GM12874 (cell line): ENCODE results near the gene FLVCR2.

Source experiments
- TF ChIP-seq, protein P1 (sequence below): IDR thresholded peaks from 2 replicates; pipeline ENCODE4 v1.5.1; 2011; ENCODE audit warnings: low read depth, mild to moderate bottlenecking, control low read depth, low read length, moderate library complexity; ENCODE audit not compliant: insufficient read depth

Gene FLVCR2

DNA sequence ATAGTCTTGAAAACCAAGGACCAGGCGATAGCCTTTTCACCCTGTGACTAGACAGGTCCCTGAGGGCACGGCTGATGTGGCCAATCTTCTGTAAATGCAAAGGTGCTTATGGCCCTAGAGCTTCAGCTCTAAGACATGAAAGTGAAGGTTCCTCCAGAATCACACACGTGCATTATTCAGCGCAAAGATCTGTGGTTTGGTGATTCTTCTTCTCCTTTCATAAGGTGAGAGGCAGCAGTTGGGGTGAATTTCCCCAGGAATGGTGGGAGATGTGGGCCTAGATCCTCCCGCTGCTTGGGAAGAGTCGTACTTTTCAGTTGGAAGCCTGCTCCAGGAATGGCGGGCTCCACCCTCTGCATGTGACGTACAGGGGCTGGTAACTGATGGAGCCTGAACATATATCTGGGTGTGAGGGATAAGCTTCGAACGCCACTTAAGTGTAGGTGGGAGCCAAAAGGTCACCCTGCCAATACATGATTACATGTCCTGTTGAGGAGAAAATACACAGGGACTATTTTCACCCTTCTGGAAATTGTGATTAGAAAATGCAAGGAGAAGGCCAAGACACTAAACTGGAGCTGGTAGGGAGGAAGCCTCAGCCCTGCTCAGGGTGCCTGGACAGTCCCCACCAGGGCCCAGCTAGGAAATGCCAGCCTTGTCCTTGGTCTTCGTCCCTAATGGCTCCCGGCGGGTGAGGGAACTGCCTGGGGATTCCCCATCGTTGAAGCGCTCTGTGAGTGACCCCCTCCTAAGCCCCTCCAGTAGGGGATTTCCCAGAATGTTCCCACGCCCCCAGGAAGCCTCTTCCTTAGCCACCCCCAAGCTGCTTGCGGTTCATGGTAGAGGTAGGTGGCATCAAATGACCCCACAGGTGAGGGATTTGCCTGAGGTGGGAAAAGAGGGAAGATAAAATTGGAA, 38.6 kb upstream of the FLVCR2 start:
- TF ChIP-seq, protein P1, sequence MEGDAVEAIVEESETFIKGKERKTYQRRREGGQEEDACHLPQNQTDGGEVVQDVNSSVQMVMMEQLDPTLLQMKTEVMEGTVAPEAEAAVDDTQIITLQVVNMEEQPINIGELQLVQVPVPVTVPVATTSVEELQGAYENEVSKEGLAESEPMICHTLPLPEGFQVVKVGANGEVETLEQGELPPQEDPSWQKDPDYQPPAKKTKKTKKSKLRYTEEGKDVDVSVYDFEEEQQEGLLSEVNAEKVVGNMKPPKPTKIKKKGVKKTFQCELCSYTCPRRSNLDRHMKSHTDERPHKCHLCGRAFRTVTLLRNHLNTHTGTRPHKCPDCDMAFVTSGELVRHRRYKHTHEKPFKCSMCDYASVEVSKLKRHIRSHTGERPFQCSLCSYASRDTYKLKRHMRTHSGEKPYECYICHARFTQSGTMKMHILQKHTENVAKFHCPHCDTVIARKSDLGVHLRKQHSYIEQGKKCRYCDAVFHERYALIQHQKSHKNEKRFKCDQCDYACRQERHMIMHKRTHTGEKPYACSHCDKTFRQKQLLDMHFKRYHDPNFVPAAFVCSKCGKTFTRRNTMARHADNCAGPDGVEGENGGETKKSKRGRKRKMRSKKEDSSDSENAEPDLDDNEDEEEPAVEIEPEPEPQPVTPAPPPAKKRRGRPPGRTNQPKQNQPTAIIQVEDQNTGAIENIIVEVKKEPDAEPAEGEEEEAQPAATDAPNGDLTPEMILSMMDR: no peak

DNA sequence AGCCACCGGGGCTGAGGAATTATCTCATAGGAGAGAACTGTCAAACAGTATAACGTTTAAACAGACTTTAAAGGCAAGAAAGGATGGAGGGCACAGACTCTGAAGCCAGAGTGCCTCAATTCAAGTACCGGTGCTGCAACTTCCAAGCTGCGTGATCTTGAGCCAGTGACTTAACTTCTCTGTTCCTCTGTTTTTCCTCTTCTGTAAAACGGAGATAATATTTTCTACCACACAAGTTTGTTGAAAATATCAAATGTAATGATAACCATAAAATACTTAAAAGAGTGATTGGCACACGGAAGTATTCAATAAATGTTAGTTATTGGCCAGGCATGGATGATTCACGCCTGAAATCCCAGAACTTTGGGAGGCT, 38.0 kb upstream of the FLVCR2 start:
- TF ChIP-seq, protein P1: no peak

DNA sequence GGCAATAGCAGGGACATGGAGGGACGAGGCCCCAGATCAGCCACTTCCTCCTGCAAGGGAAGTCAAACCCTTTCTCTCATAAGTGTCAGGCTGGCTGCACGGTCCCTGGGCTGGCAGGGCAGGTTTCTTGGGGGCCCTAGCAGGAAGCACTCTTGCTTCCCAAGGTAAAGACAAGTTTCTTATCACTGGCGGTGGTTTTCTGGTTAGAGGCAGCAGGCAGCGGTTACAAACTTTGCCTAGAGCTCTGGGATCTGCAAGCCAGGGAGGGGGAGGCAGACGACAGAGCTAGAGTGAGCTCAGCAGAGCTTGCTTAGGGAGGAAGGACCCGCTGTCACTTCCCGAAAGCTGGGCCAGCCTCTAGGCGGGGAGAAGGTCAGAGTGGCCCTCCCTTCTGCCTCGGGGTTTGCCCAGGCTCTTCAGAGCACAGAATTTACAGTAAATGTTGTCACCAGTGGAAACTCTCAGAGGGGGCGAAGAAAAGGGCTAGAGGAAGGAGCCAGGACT, 35.8 kb upstream of the FLVCR2 start:
- TF ChIP-seq, protein P1: no peak

DNA sequence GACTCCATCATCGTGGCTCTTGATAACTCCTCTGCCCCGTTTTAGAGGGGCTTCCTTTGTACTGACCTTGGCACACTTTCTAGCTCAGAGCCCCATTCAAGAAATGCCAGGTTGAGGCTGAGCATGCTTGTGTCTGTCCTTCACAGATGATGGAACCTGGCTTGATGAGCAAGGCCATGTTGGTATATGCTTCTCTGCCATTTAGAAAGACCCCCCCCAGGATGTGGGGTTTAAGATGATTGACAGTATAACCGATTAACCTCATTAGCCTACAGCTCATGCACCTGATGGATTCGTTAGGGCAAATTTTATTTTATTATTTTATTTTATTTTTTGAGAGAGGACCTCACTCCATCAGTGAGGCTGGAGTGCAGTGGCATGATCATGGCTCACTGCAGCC, 35.2 kb upstream of the FLVCR2 start:
- TF ChIP-seq, protein P1: no peak

DNA sequence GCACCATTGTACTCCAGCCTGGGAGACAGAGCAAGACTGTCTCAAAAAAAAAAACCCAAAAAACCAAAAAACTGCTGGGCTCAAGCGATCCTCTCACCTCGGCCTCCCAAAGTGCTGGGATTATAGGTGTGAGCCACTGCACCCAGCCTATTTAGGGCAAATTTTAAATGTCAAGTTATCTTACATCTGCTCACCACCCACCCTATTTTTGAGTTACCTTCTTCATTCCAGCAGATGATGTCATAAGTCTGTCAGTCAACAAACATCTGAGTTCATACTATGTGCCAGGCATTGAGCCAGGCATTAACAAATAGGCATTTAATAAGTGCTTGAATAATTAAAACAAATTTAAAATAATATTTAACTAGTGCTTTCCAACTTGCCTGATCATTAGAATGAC, 34.6 kb upstream of the FLVCR2 start:
- TF ChIP-seq, protein P1: no peak

DNA sequence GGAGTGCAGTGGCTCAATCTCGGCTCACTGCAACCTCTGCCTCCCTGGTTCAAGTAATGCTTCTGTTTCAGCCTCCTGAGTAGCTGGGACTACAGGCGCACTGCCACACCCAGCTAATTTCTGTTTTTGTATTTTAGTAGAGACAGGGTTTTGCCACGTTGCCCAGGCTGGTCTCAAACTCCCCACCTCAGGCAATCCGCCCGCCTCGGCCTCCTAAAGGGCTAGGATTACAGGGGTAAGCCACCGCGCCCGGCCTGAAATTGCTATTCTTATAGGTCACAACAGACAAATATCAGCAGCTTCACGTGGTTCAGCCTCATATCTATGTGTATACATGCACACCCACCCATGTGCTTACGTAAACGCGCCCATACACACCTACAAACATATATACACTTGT, 32.5 kb upstream of the FLVCR2 start:
- TF ChIP-seq, protein P1: no peak

DNA sequence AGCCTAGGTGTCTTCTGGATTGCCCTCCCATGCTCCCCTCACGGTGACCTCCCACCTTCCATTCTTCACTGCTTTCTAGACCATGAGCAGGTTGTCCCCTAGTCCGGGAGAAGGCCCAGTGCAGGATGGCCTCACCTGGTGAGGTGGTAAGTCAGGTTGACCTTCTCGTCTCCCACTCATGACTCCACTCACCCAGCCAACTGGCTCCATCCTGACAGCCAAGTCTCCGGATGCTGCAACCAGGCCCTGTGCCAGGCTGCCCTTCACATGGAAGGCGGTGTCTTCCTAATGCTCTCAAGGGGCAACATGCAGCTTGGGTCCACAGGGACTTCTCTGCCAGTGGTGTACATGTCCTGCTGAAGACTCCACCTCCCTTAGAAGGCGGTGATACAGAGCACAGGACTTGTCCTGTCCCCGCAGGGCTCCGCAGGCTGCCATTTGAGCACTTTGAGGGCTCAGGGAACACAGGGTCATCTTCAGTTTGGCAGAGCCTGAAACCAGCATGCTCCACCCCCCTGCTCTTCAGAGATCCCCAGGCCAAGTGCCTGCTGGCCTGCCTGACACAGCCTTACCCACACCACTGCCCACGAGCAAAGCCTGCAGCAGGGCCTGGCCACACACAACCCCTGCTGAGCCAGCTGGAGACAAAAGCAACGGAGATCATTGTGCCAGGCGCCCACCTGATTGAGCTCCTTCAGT, 30.7 kb upstream of the FLVCR2 start:
- TF ChIP-seq, protein P1: no peak
